DMS114 treated with DMSO at 0.1 percent for 48 hours (cell line): ENCODE data around the gene PTPRC.

Experiments
- DNase-seq: peaks from one replicate; lab custom pipeline; 2025; ENCODE audit not compliant: unreplicated experiment; lab: John Stamatoyannopoulos, UW

Gene PTPRC

GRCh38 chr1:198641501-198641900 lies 2.7 kb downstream of the PTPRC start:
- DNase-seq: no peak

GRCh38 chr1:198641966-198642668 lies 3.3 kb downstream of the PTPRC start:
- DNase-seq: no peak

- no peak for DNase-seq
Measured at GRCh38 chr1:198642983-198643382, 4.1 kb downstream of the PTPRC start.

DNA sequence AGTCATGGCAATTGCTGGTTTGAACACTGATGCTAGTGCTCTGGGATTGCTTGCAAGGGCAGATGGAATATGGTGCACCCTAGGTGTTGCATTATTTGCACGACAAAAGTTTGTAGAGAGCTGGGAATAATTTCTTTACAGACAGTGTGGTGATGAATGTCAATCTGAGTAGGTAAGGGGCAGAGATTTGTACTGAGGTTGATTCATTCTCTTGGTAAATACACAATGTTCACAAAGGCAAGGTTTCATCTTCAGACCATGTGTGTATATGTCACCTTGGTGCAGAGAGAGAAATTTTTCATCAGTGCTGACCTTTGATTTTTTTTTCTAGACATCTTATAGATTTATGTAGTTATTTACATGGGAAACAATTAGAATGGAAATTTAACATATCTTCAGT lies 5.0 kb downstream of the PTPRC start:
- no peak for DNase-seq

DNA sequence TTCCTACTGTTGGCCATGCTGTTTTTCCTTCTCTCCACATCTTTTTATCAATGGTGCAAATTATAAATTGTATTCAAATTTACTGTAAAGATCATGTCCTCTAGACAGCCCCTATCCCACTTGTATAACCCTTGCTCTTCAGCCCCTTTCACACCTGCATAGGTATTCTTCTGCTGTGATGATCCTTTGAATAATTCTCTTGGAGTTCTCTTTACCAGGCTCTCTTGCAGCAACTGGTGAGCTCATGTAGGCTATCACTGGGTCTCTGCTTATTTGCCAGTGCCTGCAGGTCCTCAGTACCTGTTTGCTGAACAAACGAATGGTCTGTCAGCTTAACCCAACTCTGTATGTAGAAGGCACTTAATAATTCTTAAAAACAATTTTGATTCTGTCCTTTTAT lies 8.2 kb downstream of the PTPRC start:
- no peak for DNase-seq

DNA sequence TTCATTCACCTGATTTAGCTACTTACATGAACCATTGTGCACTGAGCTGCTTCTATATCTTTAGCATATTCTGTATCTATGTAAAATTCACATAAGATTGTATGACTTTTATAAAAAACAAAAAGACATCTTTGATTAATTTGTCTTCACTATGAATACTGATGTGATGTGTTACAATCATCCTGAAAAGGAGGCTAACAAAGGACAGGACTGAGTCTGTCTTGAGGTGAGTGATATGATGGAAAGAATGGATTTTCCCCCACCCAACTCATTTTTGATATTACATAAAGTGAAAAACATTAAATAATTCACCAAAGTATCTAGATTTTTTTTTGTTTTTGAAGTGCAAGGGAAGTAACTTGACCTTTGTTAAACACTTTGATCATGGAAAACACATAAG lies 9.8 kb downstream of the PTPRC start:
- no peak for DNase-seq

GRCh38 chr1:198649232-198649967 lies 10.6 kb downstream of the PTPRC start:
- DNase-seq: no peak

- DNase-seq: no peak
Measured at GRCh38 chr1:198649968-198650338, 11.1 kb downstream of the PTPRC start.

GRCh38 chr1:198650506-198650905 lies 11.7 kb downstream of the PTPRC start:
- DNase-seq: no peak

DNA sequence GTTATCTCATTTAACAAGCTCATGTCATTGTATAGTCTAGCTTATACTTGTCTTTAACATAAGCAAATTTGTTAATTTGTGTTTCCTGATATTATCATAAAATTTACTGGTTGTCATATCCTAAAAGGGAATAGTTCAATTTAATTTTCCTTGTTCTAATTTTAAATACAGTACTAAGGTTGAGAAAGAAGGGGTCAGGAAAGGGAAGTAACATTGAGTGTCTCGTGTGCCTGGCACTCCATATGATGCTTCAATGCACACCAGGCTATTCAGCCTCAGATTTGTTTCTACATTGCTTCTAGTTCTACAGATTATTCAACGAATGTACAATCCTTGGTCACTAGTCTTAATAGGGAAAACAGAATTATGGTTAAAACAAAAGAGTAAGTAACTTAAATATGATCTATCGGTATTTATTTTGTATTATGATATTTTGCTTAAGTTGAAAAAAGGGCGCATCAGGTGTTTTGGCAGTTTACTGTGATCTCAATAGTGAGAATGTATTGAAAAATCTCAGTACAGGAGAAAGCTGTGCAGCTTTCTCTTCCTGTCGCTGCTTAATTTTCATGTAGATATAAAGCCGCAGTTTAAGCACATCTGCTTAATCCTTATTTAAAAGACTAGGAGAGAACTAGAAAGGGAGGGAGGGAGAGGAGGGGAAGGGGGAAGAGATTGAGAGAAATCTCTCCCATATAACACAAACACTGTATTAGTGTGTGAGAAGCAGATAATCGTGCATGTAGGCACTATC lies 13.0 kb downstream of the PTPRC start:
- no peak for DNase-seq

- no peak for DNase-seq
Measured at GRCh38 chr1:198653808-198654413, 15.1 kb downstream of the PTPRC start.

DNA sequence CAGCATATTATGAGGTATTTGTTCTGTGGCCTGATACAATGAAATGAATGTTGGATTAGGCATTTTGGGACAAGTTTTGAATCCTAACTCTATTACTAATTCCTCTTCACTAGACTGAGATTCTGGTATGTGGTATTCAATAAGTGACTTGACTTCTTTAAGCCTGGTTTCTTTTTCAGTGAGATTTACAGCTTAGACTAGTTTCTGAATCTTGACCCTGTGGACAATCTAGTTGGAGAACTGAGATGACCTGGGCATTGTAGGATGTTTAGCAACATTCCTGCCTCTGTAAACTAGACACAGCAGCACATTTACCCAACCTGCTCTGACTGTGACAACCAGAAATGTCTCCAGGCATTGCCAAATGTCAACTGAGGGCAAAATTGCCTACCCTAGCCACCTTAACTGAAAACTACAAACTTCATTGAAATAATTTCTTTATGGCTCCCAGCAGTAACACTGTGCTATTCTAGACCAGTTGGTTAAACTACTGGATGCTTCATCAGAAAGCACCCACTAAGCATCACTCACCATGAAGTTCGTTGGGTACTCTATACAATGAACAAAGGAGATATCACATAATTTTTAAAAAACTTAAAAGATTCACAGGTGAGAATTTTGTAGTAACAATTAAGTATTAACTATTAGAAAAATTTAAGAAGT lies 16.8 kb downstream of the PTPRC start:
- no peak for DNase-seq

DNA sequence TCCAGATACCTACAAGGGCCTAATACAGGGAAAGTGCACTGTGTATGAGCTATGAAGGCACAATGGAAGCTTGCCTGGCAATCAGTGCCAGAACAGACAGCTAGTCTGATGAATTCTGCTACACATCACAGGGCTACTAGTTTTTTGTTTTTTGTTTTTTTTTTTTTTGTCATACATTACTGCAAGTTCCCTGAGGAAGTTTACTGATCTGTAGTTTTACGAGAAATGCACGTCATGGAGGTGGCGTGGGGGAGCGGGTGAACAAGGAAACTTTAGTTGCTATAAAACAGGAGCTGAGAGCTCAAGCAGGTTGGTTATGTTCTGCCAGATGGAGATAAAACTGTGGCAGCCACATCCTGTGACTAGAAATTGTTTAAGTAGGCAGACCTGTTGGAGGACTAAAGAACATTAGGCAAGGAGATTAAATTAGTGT lies 17.7 kb downstream of the PTPRC start:
- no peak for DNase-seq

- no peak for DNase-seq
Measured at GRCh38 chr1:198657550-198658064, 18.8 kb downstream of the PTPRC start.

DNA sequence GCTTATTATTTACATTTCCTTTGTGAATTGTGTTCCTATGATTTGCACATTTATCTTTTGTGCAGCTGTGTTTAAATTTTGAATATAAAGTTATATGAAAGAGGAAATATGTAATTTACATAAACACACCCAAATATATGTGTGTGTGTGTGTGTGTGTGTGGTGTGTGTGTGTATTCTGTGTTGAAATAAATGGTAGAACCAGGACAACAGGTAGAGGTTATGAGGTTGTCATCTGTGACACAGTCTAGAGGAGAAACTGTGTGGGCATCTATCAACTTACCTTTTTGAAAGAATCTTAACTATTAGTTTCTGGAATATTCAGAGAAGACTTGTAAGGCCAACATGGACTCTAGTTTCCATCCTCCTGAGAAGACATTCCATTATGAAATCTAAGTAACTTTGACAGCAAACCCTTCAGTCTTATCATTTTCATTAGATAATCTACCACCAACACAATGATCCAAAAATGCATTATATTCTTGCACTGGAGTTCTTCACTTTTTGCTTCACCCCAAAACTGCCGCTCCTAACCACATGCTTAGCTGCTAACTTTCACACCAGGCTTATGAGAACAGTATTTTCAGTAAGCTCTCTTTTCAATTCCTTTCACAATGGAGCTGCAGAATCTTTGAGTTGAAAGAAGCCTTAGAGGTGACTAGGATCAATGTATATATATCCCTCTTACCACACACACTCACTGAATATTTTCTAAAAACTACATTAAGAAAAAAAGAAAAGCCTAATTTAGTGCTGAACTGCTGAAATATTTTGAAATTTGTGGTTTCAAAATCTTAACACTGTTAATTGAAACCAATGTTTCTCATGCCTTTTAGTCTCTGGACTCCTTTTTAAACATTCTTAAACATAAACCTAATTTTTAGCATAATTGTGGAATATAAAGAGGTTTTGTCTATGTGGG lies 21.8 kb downstream of the PTPRC start:
- no peak for DNase-seq

DNA sequence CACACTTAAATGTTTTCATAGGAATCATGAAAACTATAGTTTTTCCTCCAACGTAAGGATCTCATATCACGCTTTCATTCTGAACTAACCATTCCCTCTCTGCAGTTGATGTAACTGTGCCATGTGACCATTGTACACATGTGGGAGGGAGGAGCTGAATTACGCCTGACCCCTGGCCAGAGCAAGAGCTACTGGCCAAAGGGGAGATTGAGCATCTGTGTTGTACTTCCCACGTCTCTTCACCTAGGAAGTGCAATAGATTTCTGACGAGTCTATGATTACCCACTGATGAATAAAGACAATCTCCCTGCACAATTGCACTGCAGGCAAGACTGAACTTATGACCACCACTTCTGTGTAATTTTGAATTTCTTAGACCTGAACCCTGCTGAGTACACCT lies 24.0 kb downstream of the PTPRC start:
- DNase-seq: no peak

DNA sequence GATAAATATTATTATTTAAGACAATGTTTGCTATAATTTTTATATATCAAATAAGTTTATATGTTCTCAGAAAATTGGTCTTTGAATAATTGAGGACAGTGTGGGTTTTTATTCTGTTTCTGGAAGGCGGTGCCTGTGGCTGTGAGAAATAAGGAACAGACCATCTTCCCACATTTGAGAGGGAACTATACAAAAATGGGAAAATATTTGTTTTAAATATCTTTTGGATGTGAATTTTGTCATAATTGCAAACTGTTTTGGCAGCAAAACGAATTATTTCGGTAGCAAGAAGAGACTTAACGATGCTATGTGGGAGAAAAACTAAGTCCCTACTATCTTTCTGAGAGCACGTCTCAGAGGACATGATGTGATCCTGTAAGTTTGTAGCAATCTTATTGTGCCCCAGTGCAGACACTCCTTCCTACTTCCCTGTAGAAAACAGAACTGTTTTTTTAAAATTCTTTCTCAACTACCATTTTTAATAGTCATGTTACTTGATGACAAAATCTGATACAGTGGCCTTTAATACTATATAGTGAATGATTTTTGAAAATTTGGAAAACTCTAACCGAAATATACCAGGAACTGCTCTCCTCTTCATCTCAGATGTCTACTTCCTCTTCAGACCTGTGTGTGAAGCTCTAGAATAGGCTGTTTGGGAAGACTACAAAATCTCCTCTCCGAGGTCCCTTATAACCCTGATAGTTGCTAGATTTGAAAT lies 25.4 kb downstream of the PTPRC start:
- DNase-seq: no peak

DNA sequence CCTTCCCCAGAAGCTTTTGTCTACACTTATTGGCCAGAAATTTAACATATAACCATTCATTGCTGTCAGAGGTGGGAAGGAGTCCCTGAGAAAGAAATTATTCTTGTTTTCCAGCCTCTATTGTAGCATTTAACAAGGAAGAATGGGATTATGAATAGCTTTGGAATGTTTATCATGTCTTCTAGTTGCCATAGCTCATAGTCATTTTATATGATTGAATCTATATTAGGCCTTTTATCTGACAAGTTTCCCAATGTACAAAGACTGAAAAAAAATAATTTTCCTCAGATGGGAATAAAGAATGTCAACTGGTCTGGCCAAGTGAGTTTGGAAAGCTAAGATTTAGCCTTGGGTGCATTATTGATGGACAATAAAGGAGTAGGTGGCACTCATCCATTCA lies 28.3 kb downstream of the PTPRC start:
- DNase-seq: no peak

GRCh38 chr1:198667807-198668206 lies 29.0 kb downstream of the PTPRC start:
- no peak for DNase-seq
